BE2C (cell line): ENCODE results near the gene PATL2.

Experiments
- DNase-seq: peaks from one replicate; pipeline ENCODE4 v3.0.0-alpha.2; 2020
- H3K27me3 ChIP-seq: fragments of 250-450 bp; sonication (Bioruptor Pico); 2 replicates; pipeline ENCODE4 v1.5.1; 2020; ENCODE audit warnings: mild to moderate bottlenecking
- H3K36me3 ChIP-seq: fragments of 250-450 bp; sonication (Bioruptor Pico); 2 replicates; pipeline ENCODE4 v1.5.1; 2020; ENCODE audit warnings: mild to moderate bottlenecking
- H3K4me1 ChIP-seq: fragments of 250-450 bp; sonication (Bioruptor Pico); 2 replicates; pipeline ENCODE4 v1.5.1; 2020
- H3K4me3 ChIP-seq: 2 replicates; pipeline ENCODE4 v1.5.1; 2011; ENCODE audit warnings: low read depth, low read length
- H3K9me3 ChIP-seq: fragments of 250-450 bp; sonication (Bioruptor Pico); 2 replicates; pipeline ENCODE4 v1.5.1; 2020
- CTCF ChIP-seq: IDR thresholded peaks from 2 replicates; pipeline ENCODE4 v1.5.1; 2012; ENCODE audit warnings: mild to moderate bottlenecking, low read depth, low read length

The PATL2 gene

GRCh38 chr15:44663410-44664308 lies 47.5 kb downstream of the PATL2 start, which contains the start of gene SPG11:
SPG11 (minus strand) TSS chr15:44663662; CDS start chr15:44663647, 15 bp downstream.
- H3K4me1 ChIP-seq = peaks cover 5% of the 10 kb centered on the region
- H3K9me3 ChIP-seq = no peaks in the 10 kb centered on the region

GRCh38 chr15:44662478-44663409 lies 48.4 kb downstream of the PATL2 start:
- no peak for TF ChIP-seq CTCF
- peaks cover 2% of the 10 kb centered on the region; the same call in 1 of the 2 replicates for H3K36me3 ChIP-seq
- no peaks in the 10 kb centered on the region for H3K9me3 ChIP-seq
- H3K27me3 ChIP-seq = no peaks in the 10 kb centered on the region
- H3K4me3 ChIP-seq = peak overlapping the region; percentile 87
- H3K4me1 ChIP-seq = peaks cover 5% of the 10 kb centered on the region
- peak; percentile 74 for DNase-seq

More at GRCh38 chr15:44663410-44664308, 47.5 kb downstream of the PATL2 start, which contains the start of gene SPG11:
- DNase-seq = peak; percentile 98
- peak within 1 kb of the TSS; percentile 87 for H3K4me3 ChIP-seq
- peak; percentile 89 for TF ChIP-seq CTCF
- H3K27me3 ChIP-seq = no peaks in the 10 kb centered on the region
- no peaks in the 10 kb centered on the region for H3K36me3 ChIP-seq

GRCh38 chr15:44661576-44661975 lies 49.5 kb downstream of the PATL2 start:
- Histone ChIP-seq H3K4me1 (peaks cover 5% of the 10 kb centered on the region), H3K9me3 (no peaks in the 10 kb centered on the region), H3K4me3 (no peak overlapping the region), H3K36me3 (peaks cover 9% of the 10 kb centered on the region), H3K27me3 (no peaks in the 10 kb centered on the region)
- no peak for DNase-seq
- no peak for TF ChIP-seq CTCF

GRCh38 chr15:44659056-44659455 lies 52.1 kb downstream of the PATL2 start:
- TF ChIP-seq CTCF = no peak
- no peak overlapping the region for H3K4me3 ChIP-seq
- peaks cover 3% of the 10 kb centered on the region for H3K4me1 ChIP-seq
- peaks cover 14% of the 10 kb centered on the region for H3K36me3 ChIP-seq
- no peak for DNase-seq
- no peaks in the 10 kb centered on the region for H3K27me3 ChIP-seq
- H3K9me3 ChIP-seq = no peaks in the 10 kb centered on the region

- Histone ChIP-seq H3K36me3 (peaks cover 18% of the 10 kb centered on the region), H3K27me3 (no peaks in the 10 kb centered on the region), H3K9me3 (no peaks in the 10 kb centered on the region), H3K4me3 (no peak overlapping the region), H3K4me1 (no peaks in the 10 kb centered on the region)
- TF ChIP-seq CTCF = no peak
- DNase-seq = no peak
These were observed 53.7 kb downstream of the PATL2 start for GRCh38 chr15:44657378-44657777.
